GM12873 (cell line): ENCODE results near the gene GDPD1.

Source experiments
- TF ChIP-seq, protein P1 (sequence below): IDR thresholded peaks from 2 replicates; pipeline ENCODE4 v1.5.1; 2012; ENCODE audit warnings: low read depth, mild to moderate bottlenecking, moderate library complexity, low read length, control low read depth; ENCODE audit not compliant: insufficient read depth; ENCODE audit errors: missing control alignments

GDPD1 gene

GRCh38 chr17:59185997-59186396 lies 34.3 kb upstream of the GDPD1 start:
- TF ChIP-seq, protein P1, sequence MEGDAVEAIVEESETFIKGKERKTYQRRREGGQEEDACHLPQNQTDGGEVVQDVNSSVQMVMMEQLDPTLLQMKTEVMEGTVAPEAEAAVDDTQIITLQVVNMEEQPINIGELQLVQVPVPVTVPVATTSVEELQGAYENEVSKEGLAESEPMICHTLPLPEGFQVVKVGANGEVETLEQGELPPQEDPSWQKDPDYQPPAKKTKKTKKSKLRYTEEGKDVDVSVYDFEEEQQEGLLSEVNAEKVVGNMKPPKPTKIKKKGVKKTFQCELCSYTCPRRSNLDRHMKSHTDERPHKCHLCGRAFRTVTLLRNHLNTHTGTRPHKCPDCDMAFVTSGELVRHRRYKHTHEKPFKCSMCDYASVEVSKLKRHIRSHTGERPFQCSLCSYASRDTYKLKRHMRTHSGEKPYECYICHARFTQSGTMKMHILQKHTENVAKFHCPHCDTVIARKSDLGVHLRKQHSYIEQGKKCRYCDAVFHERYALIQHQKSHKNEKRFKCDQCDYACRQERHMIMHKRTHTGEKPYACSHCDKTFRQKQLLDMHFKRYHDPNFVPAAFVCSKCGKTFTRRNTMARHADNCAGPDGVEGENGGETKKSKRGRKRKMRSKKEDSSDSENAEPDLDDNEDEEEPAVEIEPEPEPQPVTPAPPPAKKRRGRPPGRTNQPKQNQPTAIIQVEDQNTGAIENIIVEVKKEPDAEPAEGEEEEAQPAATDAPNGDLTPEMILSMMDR = no peak

DNA sequence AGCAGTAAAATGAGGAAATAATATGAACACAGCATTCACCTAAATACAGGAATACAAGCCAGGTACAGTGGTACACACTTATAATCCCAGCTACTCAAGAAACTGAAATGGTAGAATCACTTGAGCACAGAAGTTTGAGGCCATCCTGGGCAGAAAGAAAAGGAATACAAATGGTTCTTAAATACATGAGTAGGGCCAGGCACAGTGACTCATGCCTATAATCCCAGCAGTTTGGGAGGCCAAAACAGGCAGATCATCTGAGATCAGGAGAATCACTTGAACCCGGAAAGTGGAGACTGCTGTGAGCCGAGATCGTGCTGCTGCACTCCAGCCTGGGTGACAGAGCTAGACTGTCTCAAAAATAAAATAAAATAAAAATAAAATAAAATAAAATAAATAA lies 33.5 kb upstream of the GDPD1 start:
- TF ChIP-seq, protein P1 = no peak

DNA sequence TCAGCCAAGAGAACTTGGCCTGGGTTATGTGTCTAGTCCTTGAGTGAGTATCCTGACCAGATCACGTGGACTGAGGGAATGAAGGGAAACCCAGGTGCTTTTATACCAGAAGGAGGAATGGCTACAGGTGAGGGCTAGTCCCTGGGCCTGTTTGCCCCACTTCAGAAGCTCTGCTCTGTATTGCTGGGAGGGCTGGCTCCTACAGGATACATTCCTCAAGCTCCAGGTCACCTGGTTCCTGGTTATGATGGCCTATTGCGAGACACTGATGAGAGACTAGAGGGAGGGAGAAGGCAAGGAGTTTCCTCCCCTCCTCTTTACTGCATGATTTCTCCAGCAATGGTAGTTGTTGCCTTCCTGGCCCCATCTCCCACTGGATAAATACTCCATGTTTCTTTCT lies 29.5 kb upstream of the GDPD1 start:
- TF ChIP-seq, protein P1 = no peak

DNA sequence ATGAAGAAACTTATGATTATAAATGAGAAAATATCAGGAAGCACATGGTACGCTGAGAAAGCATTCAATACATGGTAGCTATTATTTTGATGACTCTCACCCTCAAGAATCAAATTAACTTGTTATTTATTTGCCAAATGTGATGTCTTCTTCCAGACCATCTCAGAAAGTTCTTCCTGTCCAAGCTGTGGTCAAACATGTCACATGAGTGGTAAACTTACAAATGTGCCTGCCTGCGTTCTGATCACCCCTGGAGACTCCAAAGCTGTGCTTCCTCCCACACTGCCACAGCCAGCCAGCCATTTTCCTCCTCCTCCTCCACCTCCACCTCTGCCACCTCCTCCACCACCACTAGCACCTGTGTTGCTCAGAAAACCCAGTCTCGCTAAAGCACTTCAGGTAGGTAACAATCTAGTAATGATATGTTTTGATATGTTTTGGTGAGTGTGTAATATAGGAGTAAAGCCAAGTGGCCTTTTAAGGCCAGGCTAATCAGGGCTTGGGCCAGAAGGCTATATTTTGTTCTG lies 26.9 kb upstream of the GDPD1 start:
- TF ChIP-seq, protein P1 = no peak

DNA sequence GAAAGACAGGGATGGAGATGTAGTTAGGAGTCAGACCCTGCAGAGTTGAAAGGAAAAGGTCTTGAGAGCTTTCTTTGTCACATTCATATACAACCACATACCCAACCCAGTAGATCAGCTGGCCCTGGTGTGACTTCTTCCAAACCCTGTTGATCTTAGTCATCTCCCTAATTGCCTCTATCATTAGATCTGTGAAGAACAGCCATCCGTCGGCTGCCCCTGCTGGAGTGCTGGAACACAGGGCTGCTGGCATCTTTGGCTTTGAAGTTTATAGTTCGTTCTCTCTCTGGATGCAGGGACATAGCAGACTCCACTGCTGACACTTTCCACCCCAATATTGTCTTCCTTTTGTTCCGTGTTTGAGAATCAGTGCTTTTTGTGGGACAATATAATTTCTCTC lies 20.9 kb upstream of the GDPD1 start:
- TF ChIP-seq, protein P1 = no peak

DNA sequence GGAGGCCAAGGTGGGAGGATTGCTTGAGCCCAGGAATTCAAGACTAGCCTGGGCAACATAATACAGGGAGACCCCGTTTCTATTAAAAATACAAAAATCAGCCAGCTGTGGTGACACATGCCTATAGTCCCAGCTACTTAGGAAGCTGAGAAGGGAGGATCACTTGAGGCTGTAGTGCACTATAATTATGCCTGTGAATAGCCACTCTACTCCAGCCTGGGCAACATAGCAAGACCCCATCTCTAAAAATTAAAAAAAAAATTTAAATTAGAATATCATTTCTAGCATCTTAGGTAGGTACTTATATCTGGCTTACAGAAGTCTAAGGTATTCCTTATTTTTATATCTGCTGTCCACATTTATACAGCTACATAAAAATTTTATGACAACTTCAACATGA lies 18.0 kb upstream of the GDPD1 start:
- TF ChIP-seq, protein P1 = no peak

DNA sequence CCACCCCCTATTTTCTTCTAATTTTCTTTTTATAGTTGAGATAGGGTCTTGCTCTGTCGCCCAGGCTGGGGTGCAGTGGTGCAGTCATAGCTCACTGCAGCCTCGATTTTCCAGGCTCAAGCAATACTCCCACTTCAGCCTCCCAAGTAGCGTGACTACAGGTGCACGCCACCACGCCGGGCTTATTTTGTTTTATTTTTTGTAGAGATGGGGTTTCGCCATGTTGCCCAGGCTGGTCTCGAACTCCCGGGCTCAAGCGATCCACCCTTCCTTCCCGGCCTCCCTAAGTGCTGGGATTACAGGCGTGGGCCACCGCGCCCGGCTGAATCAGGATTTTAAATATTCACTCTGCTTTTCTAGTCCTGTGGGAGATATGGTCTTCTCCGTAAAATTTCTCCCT lies 941 bp upstream of the GDPD1 start:
- TF ChIP-seq, protein P1 = no peak

DNA sequence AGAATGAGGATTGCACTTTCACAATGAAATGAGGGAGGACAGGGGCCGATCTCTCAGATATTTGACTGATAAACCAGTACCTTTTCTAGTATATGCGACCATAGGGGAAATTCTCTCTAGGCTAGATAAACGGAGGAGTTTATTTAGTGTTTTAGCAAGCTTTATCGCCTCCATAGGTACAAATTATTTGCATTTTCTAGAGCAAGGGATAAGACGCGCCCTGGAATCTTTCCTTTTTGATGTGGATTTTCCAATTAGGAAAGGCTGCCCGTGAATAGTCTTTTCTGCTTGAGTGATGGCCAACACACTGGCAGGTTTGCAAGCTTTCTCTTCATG lies 351 bp upstream of the GDPD1 start:
- TF ChIP-seq, protein P1 = no peak
